ENCODE results near the gene OFD1.

OFD1 gene

DNA sequence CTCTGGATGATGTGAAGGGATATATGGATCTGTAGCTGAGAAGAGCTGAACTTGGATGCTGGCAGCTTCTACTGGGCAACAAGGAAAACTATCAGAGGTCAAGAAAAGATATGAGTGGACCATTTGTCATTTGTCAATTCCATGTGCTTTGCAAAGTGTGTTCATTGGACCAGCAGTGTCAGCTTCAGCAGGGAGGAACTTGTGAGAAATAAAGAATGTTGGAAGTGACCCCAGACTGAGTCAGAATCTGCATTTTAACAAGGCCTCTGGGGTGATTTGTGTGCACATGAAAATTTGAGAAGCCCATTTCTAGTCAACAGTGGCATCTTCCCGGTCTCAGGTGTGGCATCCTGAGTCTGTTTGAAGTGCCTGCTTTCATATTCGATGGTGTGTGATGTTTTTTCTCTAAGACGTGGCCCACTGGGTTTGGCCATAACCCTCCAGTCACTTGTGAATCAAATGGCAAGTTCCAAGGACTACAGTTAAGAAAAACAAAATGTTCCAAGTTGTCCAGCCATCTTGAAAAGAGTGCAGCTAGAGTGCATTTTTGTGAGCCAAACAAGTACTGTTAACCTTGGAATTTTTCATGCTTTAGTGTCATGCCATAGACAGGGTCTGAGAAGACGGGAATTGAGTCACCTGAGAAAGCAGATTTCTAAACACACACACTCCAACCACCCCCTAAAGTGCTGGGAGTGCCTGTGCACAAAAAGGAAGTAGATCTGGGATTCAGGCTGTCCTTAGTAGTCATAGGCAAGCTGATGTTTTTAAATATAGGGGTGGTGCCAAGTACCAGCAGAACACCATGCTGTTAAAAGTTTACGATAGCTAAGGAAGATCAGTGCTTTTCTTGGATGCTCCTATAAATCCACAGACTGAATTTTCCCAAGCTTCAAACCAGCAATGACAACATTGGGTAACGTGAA is 55.9 kb downstream of the OFD1 start:
- no peak overlapping the region for H3K4me3 ChIP-seq (replicated peaks; ENCODE audit: low read depth, low read length)
- DNase-seq (ENCODE audit: extremely low read depth, low read depth), result no peak
- TF ChIP-seq, protein P1, sequence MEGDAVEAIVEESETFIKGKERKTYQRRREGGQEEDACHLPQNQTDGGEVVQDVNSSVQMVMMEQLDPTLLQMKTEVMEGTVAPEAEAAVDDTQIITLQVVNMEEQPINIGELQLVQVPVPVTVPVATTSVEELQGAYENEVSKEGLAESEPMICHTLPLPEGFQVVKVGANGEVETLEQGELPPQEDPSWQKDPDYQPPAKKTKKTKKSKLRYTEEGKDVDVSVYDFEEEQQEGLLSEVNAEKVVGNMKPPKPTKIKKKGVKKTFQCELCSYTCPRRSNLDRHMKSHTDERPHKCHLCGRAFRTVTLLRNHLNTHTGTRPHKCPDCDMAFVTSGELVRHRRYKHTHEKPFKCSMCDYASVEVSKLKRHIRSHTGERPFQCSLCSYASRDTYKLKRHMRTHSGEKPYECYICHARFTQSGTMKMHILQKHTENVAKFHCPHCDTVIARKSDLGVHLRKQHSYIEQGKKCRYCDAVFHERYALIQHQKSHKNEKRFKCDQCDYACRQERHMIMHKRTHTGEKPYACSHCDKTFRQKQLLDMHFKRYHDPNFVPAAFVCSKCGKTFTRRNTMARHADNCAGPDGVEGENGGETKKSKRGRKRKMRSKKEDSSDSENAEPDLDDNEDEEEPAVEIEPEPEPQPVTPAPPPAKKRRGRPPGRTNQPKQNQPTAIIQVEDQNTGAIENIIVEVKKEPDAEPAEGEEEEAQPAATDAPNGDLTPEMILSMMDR (IDR thresholded peaks at IDR 0.05; ENCODE audit: low read depth, low read length, missing control alignments), result no peak

DNA sequence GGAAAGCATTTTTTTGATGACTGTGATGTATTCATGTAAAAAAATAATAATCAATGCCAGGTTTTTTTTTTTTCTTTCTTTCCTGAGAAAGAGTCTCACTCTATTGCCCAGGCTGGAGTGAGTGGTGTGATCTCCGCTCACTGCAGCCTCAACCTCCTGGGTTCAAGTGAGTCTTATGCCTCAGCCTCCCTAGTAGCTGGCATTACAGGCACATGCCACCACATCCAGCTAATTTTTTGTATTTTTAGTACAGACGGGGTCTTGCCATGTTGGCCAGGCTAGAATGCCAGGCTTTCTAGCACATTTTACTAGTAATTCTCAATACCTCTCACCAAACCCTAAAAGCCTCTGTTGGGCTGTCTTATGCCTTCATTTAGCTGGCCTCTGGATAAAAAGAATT is 56.6 kb downstream of the OFD1 start:
- H3K4me3 ChIP-seq (replicated peaks; ENCODE audit: low read depth, low read length), result no peak overlapping the region
- no peak for DNase-seq (ENCODE audit: extremely low read depth, low read depth)
- TF ChIP-seq, protein P1 (IDR thresholded peaks at IDR 0.05; ENCODE audit: low read depth, low read length, missing control alignments), result no peak

DNA sequence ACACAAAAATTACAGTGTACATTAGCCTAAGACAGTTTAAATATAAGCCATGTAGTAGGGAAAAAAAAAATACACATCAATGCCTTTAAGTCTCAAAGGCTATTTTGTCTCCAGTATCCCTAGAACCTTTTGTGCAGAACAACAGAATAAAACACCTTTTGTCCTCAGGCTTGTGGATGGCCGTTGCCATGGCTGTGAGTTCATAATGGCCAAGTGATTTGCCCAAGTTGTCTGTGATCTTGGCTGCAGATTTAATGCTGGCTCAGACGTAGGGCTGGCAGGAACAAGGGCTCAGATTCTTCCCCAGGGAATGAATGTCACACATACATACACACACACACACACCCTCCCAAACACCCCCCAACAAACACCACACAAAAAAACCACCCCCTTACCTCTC is 57.0 kb downstream of the OFD1 start:
- TF ChIP-seq, protein P1 (IDR thresholded peaks at IDR 0.05; ENCODE audit: low read depth, low read length, missing control alignments), result no peak
- DNase-seq (ENCODE audit: extremely low read depth, low read depth), result no peak
- no peak overlapping the region for H3K4me3 ChIP-seq (replicated peaks; ENCODE audit: low read depth, low read length)

DNA sequence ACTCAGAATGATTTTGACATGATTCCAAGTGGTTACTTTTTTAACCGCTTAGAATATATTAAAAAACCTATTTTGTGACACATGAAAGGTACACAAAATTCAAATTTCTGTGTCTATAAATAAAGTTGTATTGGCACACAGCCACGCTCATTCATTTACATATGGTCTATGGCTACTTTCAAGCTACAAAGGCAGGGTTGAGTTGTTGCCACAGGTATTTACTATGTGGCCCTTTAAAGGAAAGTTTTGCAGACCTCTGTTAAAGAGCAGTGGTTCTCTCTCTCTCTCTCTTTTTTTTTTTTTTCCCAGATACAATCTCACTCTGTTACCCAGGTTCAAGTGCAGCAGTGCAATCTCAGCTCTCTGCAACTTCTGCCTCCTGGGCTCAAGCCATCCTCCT is 59.3 kb downstream of the OFD1 start:
- no peak for DNase-seq (ENCODE audit: extremely low read depth, low read depth)
- TF ChIP-seq, protein P1 (IDR thresholded peaks at IDR 0.05; ENCODE audit: low read depth, low read length, missing control alignments), result no peak
- no peak overlapping the region for H3K4me3 ChIP-seq (replicated peaks; ENCODE audit: low read depth, low read length)

DNA sequence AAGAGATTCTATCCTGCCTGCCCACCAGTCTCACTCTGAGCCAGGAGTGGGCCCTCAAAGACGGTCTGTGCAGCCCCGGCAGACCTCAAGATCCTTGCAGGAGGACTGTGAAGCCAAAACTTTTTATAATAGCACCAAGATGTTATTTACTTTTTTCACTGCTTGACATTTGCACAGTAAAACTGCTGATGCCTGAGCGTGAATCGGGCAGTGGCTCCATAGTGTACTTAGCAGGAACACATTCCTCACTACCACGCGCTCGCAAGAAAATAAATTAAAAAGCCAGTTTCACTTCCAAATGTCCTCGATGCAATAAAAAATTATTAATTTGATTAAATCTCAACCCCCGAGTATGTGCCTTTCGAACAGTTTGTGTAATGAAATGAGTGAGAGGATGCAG is 59.9 kb downstream of the OFD1 start:
- no peak for DNase-seq (ENCODE audit: extremely low read depth, low read depth)
- no peak overlapping the region for H3K4me3 ChIP-seq (replicated peaks; ENCODE audit: low read depth, low read length)
- TF ChIP-seq, protein P1 (IDR thresholded peaks at IDR 0.05; ENCODE audit: low read depth, low read length, missing control alignments), result no peak

DNA sequence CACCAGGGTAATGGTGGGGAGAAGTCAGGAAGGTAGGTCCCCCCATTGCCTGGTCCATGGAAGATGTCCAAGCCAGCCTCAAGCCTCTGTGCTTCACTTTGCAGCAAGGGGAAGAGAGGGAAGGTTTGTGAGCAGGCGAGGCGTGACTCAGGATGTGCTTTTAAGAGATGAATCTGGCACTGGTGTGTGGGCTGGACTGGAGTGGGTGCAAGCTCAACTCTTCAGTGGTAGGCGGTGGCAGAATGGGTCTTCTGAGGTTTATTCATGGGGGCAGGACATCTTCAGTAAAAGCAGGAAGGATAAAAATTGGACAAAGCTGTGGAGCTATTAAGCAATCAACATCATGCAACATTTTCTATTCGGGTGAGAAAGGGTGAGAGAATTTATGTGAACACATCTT is 63.0 kb downstream of the OFD1 start:
- TF ChIP-seq, protein P1 (IDR thresholded peaks at IDR 0.05; ENCODE audit: low read depth, low read length, missing control alignments), result no peak
- no peak for DNase-seq (ENCODE audit: extremely low read depth, low read depth)
- no peak overlapping the region for H3K4me3 ChIP-seq (replicated peaks; ENCODE audit: low read depth, low read length)

Data from HFF-Myc (cell line).